NT2/D1 (cell line): ENCODE results near the gene NUDT4B.
"Not testable (repeated sequence)": the region's sequence is repeated elsewhere in the genome, so short reads cannot be mapped to it uniquely, and the experiment has no call there.

Experiments used
- SUZ12 ChIP-seq: IDR thresholded peaks from 2 replicates; pipeline ENCODE4 v1.6.1; 2011; ENCODE audit not compliant: insufficient read length, insufficient read depth; ENCODE audit errors: extremely low read depth
- YY1 ChIP-seq: IDR thresholded peaks from 2 replicates; pipeline ENCODE4 v1.6.1; 2011; ENCODE audit not compliant: insufficient read length, insufficient read depth
- ZNF274 ChIP-seq: IDR thresholded peaks from 2 replicates; pipeline ENCODE4 v1.6.1; 2011; ENCODE audit warnings: mild to moderate bottlenecking, low read depth, low read length

DNA sequence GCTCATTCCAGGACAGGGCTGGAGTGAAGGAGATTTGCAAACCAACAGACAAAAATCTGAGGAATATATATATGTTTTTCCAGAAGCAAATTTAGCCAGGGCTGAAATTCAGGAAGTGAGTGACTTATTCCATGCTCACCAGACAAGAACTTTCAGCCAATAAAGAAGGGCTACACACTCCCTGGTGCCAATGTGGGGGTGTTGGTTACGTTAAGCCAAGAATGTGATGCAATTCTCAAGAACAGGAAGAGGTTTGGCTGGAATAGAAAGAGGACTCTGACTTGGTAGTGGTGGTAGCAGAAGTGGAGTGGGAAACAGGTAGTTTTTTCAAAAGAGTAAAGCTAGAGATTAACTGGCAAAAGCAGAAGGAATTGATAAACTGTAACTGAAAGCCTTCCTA is 11.6 kb downstream of the NUDT4B start:
- not testable (repeated sequence) for TF ChIP-seq YY1, SUZ12, ZNF274
